Right ventricle myocardium superior (tissue), 1 donor: ENCODE results near the gene AKT1. TPM values are rescaled to one million over a fixed set of nuclear protein-coding genes. Genes with fewer than 3 reads are reported as not detected.

Source experiments
- ATAC-seq: fragments of 200-7000 bp; cut with Tn5 transposase; one replicate; pipeline ENCODE4 v1.9.1; 2020; ENCODE audit warnings: mild to moderate bottlenecking; ENCODE audit not compliant: poor library complexity
- DNase-seq: peaks from one replicate; pipeline ENCODE4 v3.0.0-alpha.2; 2020
- intact Hi-C: fragments of 100-400 bp; cut with DNase I; formaldehyde crosslinking; loops from one replicate; pipeline ENCODE4 v1.11.2; 2022
- total RNA-seq: library from RNA; stranded (reverse); fragmentation: NEBNext Ultra II Directional; extraction: Animal tissue kit (Norgen Biotek cat#: 25700); gene quantifications from one replicate; pipeline ENCODE4 v1.2.1, GENCODE V29; 2021
- donor health status: DM: no; HTN: yes; CAD: no; lungs with severe emphysema.

The AKT1 gene
- total RNA-seq, 1 donor from 2014 or later = 120 TPM

DNA sequence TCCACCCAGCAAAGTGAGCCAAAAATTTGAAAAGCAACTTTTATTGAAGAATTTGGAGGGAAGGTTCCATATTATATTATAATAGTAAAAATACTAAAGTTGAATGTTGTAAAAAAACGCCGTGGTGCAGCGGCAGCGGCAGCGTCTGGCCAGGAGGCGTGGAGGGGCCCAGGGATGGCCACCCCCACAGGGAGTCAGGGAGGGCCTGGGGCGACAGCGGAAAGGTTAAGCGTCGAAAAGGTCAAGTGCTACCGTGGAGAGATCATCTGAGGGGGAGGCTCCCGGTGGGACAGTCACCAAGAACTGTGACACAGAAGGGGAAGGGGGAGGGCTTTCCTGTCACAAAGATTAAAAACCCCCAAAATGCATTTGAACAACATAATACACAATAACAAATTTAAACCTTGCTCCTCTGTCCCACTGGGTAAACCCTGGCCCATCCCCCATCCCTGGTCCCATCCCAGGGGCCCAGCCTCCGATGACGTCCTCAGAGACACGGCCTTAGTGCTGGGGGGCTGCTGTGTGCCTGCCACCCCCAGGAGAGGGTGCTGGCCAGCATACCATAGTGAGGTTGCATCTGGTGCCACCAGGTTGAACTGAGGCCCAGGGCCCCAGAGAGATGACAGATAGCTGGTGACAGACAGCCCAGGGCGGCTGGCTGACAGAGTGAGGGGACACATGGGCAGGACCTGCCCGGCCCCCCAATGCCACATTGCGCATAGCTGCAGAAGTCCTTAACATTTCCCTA is 26.1 kb downstream of the AKT1 start:
- no peak for DNase-seq
- intact Hi-C loops = no loop called here
- no peak for ATAC-seq

DNA sequence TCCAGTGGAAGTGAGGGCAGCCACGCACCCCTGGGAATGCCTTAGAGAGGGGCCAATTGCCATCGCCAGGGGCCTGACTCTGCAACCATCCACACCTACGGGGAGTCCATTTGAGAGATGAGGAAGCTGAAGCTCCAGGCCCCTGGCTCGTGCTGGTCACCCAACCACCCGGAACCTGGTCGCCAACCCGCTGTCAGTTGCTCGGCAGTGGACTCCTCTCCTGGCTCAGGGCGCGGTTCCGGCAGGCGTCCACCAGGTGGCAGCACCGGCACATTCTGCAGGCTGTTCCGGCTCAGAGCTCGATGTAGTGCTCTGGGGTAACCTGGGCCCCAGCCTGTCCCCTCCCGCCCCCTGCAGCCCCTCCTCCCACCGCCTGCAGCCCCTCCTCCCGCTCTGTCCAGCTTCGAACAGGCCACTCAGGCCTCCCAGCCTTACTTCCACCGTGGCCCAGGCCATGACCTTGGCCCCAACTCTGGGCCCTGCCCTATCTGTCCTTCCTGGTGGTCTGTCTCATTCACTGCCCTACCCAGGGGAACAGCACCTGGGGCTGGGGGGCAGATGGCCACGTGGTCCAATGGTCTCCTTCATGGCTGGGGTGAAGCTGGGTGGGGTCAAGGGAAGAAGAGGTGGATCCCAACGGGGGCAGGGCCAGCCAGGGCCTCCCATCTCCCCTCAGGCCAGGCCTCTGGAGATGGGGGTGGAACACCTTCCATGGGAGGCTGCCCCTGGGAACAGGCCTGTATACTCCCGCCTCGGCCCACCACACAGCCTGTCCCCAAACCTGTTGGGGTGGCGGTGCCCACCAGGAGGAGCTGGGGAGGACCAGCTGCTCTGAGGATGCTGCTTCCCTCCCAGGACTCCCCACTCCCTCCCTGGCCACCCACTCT is 26.9 kb downstream of the AKT1 start:
- ATAC-seq (peak; percentile 95), DNase-seq (peak; percentile 94)
- intact Hi-C loops = no loop called here

- intact Hi-C loops = no loop called here
- DNase-seq (no peak), ATAC-seq (no peak)
Measured at GRCh38 chr14:104767634-104767918, 28.0 kb downstream of the AKT1 start.

DNA sequence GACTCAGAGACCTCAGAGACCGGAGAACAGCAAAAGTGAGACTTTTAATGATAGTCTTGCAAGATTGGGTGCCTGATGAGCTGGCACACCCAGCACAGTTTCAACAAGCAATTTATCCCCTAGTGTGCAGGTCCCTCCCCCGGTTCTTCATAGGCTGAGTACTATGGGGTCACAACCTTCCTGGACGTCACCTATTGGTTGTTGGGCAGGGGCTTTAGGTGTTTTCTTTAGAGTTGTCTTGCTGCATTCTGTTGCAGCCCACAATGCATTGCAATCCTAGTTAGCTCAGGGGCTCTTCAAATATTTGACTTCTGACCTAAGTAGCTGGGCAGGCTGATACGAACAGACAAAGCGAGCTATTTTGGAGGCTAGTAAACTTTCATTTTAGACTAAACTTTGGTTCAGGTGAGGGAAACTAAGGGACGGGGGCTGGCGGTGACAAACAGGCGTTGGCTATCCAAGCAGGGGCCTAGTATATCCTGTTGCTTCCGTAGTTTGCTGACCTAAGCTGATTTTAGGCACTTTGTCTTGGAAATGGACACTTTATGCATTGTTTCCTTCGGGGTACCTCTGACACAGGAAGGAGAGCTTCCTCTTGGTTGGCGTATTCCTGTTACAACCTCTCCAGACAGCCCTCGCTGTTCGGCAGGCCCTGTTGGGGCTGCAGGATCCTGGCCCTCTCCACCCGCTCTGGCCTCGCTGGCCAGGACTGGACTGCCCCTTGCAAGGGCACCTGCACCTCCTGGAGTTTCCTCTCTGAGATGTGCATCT is 28.5 kb downstream of the AKT1 start:
- intact Hi-C loops = no loop called here
- ATAC-seq = no peak
- DNase-seq = no peak

GRCh38 chr14:104766256-104766862 is 29.2 kb downstream of the AKT1 start:
- intact Hi-C loops = no loop called here
- no peak for ATAC-seq
- DNase-seq = no peak

DNA sequence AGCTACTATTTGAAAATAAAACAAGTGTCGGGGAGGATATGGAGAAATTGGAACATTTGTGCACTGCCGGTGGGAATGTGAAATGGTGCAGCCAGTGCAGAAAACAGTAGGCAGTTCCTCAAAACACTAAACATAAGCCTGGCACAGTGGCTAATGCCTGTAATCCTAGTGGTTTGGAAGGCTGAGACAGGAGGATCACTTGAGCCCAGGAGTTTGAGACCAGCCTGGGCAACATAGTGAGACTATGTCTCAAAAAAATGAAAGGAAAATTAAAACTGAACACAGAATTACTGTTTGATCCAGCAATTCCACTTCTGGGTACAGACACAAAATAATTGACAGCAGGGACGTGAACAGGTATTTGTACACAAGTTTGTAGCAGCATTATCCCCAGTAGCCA is 30.0 kb downstream of the AKT1 start:
- ATAC-seq (no peak), DNase-seq (no peak)
- intact Hi-C loops = no loop called here

- intact Hi-C loops = no loop called here
- ATAC-seq (no peak), DNase-seq (no peak)
Measured at GRCh38 chr14:104758981-104759969, 36.3 kb downstream of the AKT1 start.

- intact Hi-C loops = no loop called here
- DNase-seq (no peak), ATAC-seq (no peak)
Measured at GRCh38 chr14:104757681-104758392, 37.7 kb downstream of the AKT1 start.

- ATAC-seq = no peak
- DNase-seq = no peak
- intact Hi-C loops = no loop called here
Measured at GRCh38 chr14:104757238-104757585, 38.3 kb downstream of the AKT1 start.

DNA sequence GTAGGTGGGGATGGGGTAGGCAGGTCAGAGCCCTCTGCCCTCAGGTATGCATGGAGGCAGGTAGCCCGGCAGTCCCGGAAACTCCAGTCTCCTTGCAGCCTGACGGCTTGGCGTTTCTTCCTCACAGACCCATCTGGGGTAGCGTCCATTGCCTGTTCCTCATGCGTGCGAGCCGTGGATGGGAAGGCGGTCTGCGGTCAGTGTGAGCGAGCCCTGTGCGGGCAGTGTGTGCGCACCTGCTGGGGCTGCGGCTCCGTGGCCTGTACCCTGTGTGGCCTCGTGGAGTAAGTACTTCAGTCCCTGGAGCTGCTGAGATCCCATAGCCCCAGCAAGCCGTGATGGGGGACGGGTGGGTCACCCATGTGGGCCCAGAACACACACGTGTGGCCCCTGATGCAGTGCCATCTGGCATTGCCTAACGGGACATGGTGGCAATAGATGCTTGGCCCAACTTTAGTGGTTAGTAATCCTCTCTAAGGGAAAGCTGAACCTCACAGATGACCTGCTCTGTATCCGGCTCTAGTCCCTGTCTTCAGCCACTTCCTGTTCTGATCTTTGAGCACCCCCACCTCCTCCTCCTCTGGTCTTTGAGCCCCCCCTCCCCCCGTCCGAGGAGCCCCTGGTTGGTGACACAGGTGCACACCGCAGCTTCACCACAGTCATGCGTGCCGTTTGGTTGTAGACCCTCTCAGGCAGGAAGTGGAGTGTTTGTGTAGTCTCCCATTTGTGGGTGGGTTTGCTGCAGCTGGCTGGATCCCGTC is 38.9 kb downstream of the AKT1 start:
- intact Hi-C loops = no loop called here
- ATAC-seq (no peak), DNase-seq (no peak)

GRCh38 chr14:104755621-104756020 is 39.9 kb downstream of the AKT1 start:
- ATAC-seq (no peak), DNase-seq (no peak)
- intact Hi-C loops = no loop called here

GRCh38 chr14:104754213-104754851 is 41.2 kb downstream of the AKT1 start:
- intact Hi-C loops = no loop called here
- DNase-seq = no peak
- ATAC-seq = no peak

- intact Hi-C loops = no loop called here
- no peak for ATAC-seq
- peak; percentile 56 for DNase-seq
Measured at GRCh38 chr14:104753528-104754212, 41.9 kb downstream of the AKT1 start.

DNA sequence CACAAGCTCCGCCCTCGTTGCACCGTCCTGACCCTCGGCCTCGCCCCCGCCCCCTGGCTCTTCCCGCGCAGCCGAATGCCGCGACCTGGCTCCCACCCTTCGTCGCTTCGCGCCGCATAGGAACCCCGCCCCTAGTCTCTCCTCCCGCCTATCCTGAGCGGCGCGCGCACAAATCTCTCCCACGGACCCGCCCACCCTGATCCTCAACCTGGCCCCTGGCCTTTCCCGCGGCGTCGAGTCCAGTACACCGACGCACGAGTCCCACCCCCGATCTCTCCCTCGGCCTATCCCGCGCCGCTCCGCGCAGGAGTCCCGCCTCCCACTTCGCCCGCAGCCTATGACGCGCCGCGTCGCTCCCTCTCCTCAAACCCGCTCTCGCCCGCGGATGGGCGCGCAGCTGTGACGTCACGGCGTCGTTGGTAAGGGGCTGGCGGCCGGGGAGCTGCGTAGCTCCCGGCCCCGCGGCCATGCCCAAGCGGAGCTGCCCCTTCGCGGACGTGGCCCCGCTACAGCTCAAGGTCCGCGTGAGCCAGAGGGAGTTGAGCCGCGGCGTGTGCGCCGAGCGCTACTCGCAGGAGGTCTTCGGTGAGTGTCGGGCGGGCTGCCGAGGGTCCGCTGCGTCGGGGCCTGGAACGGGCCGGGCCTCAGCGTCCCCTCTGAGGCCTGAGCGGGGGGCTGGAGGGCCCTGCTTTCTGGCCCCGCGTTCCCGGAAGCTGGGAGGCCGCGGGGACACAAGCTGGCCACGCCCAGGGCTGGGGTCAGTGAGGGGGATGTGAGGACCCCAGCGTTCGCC is 42.6 kb downstream of the AKT1 start, which contains the start of gene SIVA1:
Gene SIVA1, plus strand, starts transcription at position 413 of the 793 bp plus-strand sequence. Its CDS starts 55 bp downstream, at position 468.
- ATAC-seq (peak; percentile 97), DNase-seq (peak; percentile 100)
- intact Hi-C loops = no loop called here

GRCh38 chr14:104752423-104752734 is 43.2 kb downstream of the AKT1 start:
- intact Hi-C loops = no loop called here
- no peak for ATAC-seq
- no peak for DNase-seq
